GM12865 (cell line): Measurements from ENCODE around the gene PRKCQ.

Source experiments
- DNase-seq: peaks from one replicate; pipeline ENCODE4 v3.0.0; 2010; ENCODE audit warnings: low read depth
- H3K4me3 ChIP-seq: 2 replicates; pipeline ENCODE4 v1.5.1; 2011; ENCODE audit warnings: mild to moderate bottlenecking, low read depth, low read length, control low read depth
- CTCF ChIP-seq: IDR thresholded peaks from 2 replicates; pipeline ENCODE4 v1.5.1; 2011; ENCODE audit warnings: low read length, control low read depth, low read depth, inconsistent platforms; ENCODE audit not compliant: insufficient read depth; ENCODE audit errors: missing control alignments

Gene PRKCQ

DNA sequence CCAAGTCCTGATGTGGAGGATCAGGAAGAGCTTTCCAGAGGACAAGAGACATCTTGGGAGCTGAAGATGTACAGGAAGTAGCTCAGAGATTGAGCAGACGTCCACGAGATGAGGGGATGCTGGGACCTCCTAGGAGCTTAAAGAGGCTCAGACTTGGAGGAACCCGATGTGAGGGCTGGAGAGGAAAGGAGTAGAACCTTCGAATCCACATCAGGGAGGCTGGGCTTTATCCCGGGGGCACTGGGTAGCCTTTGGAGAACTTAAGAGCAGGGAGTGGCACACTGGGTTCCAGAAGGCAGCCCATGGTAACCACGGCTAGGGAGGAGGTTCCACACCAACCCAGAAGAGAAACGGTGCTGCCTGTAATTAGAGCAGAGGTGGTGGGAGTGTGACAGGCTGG lies 10.8 kb downstream of the PRKCQ start:
- DNase-seq = no peak
- no peak for TF ChIP-seq CTCF
- H3K4me3 ChIP-seq = no peak overlapping the region

- no peak overlapping the region for H3K4me3 ChIP-seq
- no peak for TF ChIP-seq CTCF
- DNase-seq = no peak
Observed at GRCh38 chr10:6567884-6568283, 12.2 kb downstream of the PRKCQ start.

- DNase-seq = no peak
- no peak for TF ChIP-seq CTCF
- no peak overlapping the region for H3K4me3 ChIP-seq
Observed at GRCh38 chr10:6567203-6567703, 12.8 kb downstream of the PRKCQ start.

DNA sequence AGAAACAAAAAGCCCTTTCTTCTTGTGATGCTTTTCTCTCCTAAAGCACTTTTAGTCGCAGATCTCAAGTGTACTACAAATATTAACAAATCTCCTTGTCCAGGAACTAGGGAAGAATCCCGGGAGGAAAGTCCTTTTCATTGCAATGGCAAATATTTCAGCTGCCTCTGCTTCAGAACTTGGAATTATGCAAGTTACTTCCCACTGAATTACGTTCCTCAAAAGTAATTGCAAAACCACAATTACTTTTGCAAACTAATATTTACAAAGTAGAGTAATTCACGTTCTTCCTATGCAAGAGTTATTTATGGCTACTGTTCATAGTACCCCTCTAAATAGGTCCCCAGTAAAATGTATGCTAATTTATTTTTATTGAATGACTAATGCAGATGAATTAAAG lies 14.5 kb downstream of the PRKCQ start:
- no peak for DNase-seq
- no peak overlapping the region for H3K4me3 ChIP-seq
- TF ChIP-seq CTCF = no peak

DNA sequence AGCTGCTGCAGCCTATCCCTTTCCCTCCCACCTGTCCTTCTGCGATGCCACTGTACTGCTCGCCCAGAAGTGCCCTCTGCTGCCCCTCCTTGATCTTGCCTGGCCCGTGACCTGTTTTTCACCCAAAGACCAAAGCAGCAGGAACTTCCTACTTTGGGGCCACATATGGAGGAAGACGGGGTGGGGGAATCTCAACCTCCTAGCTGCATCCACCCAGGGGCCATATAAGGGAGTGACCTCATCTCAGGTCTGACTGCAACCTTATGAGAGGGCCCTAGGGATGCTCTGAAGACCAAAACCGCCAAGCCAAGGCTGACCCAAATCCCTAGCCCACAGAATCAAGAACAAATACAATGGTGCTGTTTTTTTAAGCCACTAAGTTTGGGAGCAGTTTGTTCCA lies 15.7 kb downstream of the PRKCQ start:
- TF ChIP-seq CTCF = no peak
- DNase-seq = no peak
- no peak overlapping the region for H3K4me3 ChIP-seq

GRCh38 chr10:6563731-6564130 lies 16.3 kb downstream of the PRKCQ start:
- no peak overlapping the region for H3K4me3 ChIP-seq
- no peak for TF ChIP-seq CTCF
- no peak for DNase-seq

- DNase-seq = no peak
- H3K4me3 ChIP-seq = no peak overlapping the region
- TF ChIP-seq CTCF = no peak
Observed at GRCh38 chr10:6563075-6563474, 17.0 kb downstream of the PRKCQ start.
